Psoas muscle (tissue), 8 donors: Measurements from ENCODE around the gene GDF15. TPM values are rescaled to one million over a fixed set of nuclear protein-coding genes. Genes with fewer than 3 reads are reported as not detected.
"Not testable (repeated sequence)": the region's sequence is repeated elsewhere in the genome, so short reads cannot be mapped to it uniquely, and the experiment has no call there.

Source experiments
- ATAC-seq, 4 donors: fragments of 200-7000 bp; cut with Tn5 transposase; one replicate each; pipeline ENCODE4 v1.9.1; 2020; ENCODE audit warnings: moderate library complexity in 3 of 4, mild to moderate bottlenecking in 2 of 4
- DNase-seq, 2 donors: peaks; one replicate each; pipeline ENCODE4 v3.0.0-alpha.2; 2020
- H3K27ac ChIP-seq: fragments of 200-600 bp; one replicate; pipeline ENCODE4 v1.8.0; 2022
- H3K27me3 ChIP-seq, 3 donors: fragments of 200-600 bp in 1 of 3; one replicate each; pipeline versions ENCODE4 v1.6.1 to v1.8.0; 2013 to 2022; ENCODE audit warnings: low read length in 2 of 3, mild to moderate bottlenecking in 2 of 3, moderate library complexity in 1 of 3; ENCODE audit not compliant: insufficient read depth in 3 of 3
- H3K36me3 ChIP-seq, 2 donors: fragments of 200-600 bp in 1 of 2; one replicate each; pipeline versions ENCODE4 v1.6.1 to v1.8.0; 2013 to 2022; ENCODE audit warnings: low read depth in 1 of 2, mild to moderate bottlenecking in 1 of 2, moderate library complexity in 1 of 2; ENCODE audit not compliant: insufficient read depth in 1 of 2
- H3K4me1 ChIP-seq: fragments of 200-600 bp; one replicate; pipeline ENCODE4 v1.8.0; 2022
- H3K4me3 ChIP-seq: fragments of 200-600 bp; one replicate; pipeline ENCODE4 v1.8.0; 2022; ENCODE audit warnings: mild to moderate bottlenecking
- H3K9me3 ChIP-seq: fragments of 200-600 bp; one replicate; pipeline ENCODE4 v1.8.0; 2022
- WGBS, 3 donors: extraction: QIAGEN DNeasy Blood & Tissue Kit; methylation state at CpG; one replicate each; pipeline versions ENCODE4 v1.1.6 to v1.1.7; 2013; 5-methylcytosine and 5-hydroxymethylcytosine counted together
- intact Hi-C, 2 donors: fragments of 100-400 bp; cut with DNase I; formaldehyde crosslinking; loops; one replicate each; pipeline versions ENCODE4 v1.11.0 to v1.14.2; 2022
- polyA plus RNA-seq, 3 donors: library from polyadenylated mRNA; stranded (reverse); fragments of 200-250 nt; gene quantifications; one replicate each; pipeline ENCODE4 v1.2.3, GENCODE V29; 2013
- total RNA-seq, 4 donors: library from RNA; stranded (reverse); fragmentation: NEBNext Ultra II Directional in 2 of 4; extraction: Animal tissue kit (Norgen Biotek cat#: 25700) in 2 of 4; gene quantifications; one replicate each; pipeline versions ENCODE4 v1.2.1 to v1.2.4, GENCODE V29; 2021 to 2023
- TF ChIP-seq, protein P1 (sequence below): fragments of 200-600 bp; IDR thresholded peaks from one replicate; pipeline ENCODE4 v1.8.0; 2022; ENCODE audit warnings: antibody characterized with exemption
- donor health status: healthy with polysubstance abuse.
- donor health status: DM: no; HTN: no; CAD: no; lungs with moderate emphysema.
- donor health status: Bipolar disorder and iron deficiency.
- donor health status: healthy.
- donor health status: DM: yes; HTN: yes; CAD: no.
- donor health status: DM: no; HTN: no; CAD: no.
- donor health status: DM: no; HTN: no; CAD: no.
- donor health status: DM: yes; HTN: yes; CAD: no.

The GDF15 gene
- total and polyA plus RNA-seq, 7 donors = 0.27 to 37.1 (median 0.99) TPM

DNA sequence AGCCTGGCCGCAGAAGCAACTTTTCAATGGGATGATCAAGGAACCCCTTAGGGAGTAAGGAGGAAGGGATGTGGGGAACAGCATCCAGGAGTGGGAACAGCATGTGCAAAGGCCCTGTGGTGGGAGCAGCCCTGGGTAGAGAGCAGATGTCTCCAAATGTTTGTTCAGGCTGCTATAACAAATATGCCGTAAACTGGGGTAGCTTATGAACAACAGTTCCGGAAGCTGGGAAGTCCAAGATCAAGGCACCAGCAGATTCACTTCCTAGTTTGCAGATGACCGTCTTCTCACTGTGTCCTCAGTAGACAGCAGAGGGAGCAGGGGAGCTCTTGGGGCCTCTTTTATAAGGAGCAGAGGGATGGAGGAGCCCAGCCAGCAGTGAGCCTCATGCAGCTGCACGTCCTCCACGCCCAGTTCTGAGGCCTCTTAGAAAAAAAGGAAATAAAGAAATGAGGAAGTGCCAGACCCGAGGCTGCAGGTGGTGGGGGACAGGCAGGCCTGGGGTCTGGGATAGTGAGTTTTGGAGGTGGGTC lies 15.7 kb downstream of the GDF15 start:
- 53 to 65% (median 62%) methylated on average over 7 of the region's 7 CpGs for WGBS, 3 donors
- TF ChIP-seq, protein P1, sequence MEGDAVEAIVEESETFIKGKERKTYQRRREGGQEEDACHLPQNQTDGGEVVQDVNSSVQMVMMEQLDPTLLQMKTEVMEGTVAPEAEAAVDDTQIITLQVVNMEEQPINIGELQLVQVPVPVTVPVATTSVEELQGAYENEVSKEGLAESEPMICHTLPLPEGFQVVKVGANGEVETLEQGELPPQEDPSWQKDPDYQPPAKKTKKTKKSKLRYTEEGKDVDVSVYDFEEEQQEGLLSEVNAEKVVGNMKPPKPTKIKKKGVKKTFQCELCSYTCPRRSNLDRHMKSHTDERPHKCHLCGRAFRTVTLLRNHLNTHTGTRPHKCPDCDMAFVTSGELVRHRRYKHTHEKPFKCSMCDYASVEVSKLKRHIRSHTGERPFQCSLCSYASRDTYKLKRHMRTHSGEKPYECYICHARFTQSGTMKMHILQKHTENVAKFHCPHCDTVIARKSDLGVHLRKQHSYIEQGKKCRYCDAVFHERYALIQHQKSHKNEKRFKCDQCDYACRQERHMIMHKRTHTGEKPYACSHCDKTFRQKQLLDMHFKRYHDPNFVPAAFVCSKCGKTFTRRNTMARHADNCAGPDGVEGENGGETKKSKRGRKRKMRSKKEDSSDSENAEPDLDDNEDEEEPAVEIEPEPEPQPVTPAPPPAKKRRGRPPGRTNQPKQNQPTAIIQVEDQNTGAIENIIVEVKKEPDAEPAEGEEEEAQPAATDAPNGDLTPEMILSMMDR = peak; percentile 14
- ATAC-seq = peak; percentile 58 to 65 (median 60)

DNA sequence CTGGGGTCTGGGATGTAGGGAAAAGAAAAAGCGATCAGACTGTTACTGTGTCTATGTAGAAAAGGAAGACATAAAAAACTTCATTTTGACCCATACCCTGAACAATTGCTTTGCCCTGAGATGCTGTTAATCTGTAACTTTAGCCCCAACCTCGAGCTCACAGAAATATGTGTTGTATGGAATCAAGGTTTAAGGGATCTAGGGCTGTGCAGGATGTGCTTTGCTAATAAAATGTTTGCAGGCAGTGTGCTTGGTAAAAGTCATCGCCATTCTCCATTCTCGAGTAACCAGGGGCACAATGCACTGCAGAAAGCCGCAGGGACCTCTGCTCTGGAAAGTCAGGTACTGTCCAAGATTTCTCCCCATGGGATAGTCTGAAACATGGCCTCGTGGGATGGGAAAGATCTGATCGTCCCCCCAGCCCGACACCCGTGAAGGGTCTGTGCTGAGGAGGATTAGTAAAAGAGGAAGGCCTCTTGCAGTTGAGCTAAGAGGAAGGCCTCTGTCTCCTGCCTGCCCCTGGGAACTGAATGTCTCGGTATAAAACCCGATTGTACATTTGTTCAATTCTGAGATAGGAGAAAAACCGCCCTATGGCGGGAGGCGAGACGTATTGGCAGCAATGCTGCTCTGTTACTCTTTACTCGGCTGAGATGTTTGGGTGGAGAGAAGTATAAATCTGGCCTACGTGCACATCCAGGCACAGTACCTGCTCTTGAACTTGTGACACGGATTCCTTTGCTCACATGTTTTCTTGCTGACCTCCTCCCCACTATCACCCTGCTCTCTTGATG lies 16.7 kb downstream of the GDF15 start:
- DNase-seq, ATAC-seq, H3K4me1 ChIP-seq, H3K36me3 ChIP-seq, H3K9me3 ChIP-seq, H3K27me3 ChIP-seq, H3K27ac ChIP-seq, H3K4me3 ChIP-seq: not testable (repeated sequence)
- intact Hi-C loops = loop anchor here in 1 of 2 donors (5.0 kb wide), 1 partner anchor 45 kb away; no protein-coding TSS in a partner anchor
- 71 to 82% (median 74%) methylated on average over 17 to 18 of the region's 18 CpGs for WGBS, 3 donors

More for the DNA sequence above, 15.7 kb downstream of the GDF15 start:
- Histone ChIP-seq H3K27ac (no peak overlapping the region), H3K27me3 (peaks cover 0 to 2% (median 0%) of the 10 kb centered on the region in 3 donors), H3K36me3 (no peaks in the 10 kb centered on the region), H3K4me1 (peaks cover 2% of the 10 kb centered on the region), H3K9me3 (no peaks in the 10 kb centered on the region), H3K4me3 (no peak overlapping the region)
- peak; percentile 57 to 84 for DNase-seq
- intact Hi-C loops = loop anchor here in 1 of 2 donors (5.0 kb wide), 1 partner anchor 44 kb away; no protein-coding TSS in a partner anchor

DNA sequence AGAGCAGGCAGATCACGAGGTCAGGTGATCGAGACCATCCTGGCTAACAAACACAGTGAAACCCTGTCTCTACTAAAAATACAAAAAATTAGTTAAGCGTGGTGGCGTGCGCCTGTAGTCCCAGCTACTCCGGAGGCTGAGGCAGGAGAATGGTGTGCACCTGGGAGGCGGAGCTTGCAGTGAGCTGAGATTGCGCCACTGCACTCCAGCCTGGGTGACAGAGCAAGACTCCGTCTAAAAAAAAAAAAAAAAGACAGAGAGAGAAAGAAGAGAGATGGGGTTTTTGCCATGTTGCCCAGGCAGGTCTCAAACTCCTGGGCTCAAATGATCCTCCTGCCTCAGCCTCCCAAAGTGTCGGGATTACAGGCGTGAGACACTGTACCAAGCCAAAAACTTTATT lies 19.8 kb downstream of the GDF15 start:
- whole genome bisulfite sequencing, 3 donors = 86 to 94% (median 92%) methylated on average over 10 to 11 of the region's 11 CpGs
- ATAC-seq, intact Hi-C loops, DNase-seq, H3K27me3 ChIP-seq, H3K27ac ChIP-seq, H3K9me3 ChIP-seq, H3K4me1 ChIP-seq, H3K36me3 ChIP-seq, H3K4me3 ChIP-seq: not testable (repeated sequence)

DNA sequence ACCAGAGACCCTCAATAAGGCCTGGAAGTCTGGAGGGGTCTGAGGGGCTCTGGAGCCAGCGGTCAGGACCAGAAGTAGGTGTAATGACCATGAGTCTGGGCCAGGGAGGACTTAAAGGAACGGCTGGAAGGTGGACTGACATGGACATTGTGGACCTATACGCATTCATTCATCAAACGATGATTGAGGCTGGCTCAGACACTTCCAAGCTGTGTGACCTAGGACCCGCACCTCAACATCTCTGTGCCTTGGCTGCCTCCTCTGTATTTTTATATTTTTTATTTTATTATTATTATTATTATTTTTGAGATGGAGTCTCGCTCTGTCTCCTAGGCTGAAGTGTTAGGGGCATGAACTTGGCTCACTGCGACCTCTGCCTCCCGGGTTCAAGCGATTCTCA lies 20.8 kb downstream of the GDF15 start:
- ATAC-seq = no peak

DNA sequence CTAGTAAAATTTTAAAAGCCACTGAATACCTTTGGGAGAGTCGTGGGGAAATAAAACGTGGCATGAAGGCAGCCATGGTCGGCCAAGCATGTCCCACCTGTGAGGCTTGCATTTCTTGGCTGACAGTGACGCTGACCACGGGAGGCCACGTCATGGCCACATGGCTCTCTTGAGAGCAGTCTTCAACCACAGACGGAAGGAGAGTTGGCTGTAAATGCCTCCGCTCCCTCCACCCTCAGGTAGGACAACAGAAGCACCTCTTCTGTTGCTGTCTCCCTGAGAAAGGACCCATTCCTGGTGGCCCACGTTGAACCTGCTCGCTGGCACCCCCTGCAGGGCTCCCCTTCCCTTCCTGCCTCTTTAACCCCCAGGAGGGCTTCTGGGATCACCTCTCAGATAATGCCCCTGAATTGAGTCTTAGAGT lies 22.1 kb downstream of the GDF15 start:
- no peak overlapping the region for H3K4me3 ChIP-seq
- H3K36me3 ChIP-seq = no peaks in the 10 kb centered on the region
- H3K27me3 ChIP-seq = peaks cover 0 to 1% (median 0%) of the 10 kb centered on the region in 3 donors
- TF ChIP-seq, protein P1 = peak; percentile 28
- 29 to 46% (median 39%) methylated on average over 10 of the region's 10 CpGs for WGBS, 3 donors
- H3K4me1 ChIP-seq = no peaks in the 10 kb centered on the region
- peak in 3 of 4 donors; percentile 31 to 42 (median 35) for ATAC-seq
- H3K9me3 ChIP-seq = no peaks in the 10 kb centered on the region
- no peak overlapping the region for H3K27ac ChIP-seq
- intact Hi-C loops = no loop called here
- peak in 1 of 2 donors; percentile 66 for DNase-seq

More for the DNA sequence above, 20.8 kb downstream of the GDF15 start:
- no peak for DNase-seq
- Histone ChIP-seq H3K4me3 (no peak overlapping the region), H3K27me3 (no peaks in the 10 kb centered on the region), H3K9me3 (no peaks in the 10 kb centered on the region), H3K36me3 (no peaks in the 10 kb centered on the region), H3K4me1 (no peaks in the 10 kb centered on the region), H3K27ac (no peak overlapping the region)
- 85 to 94% (median 90%) methylated on average over 9 of the region's 9 CpGs for WGBS, 3 donors
- TF ChIP-seq, protein P1 = no peak
- intact Hi-C loops = no loop called here
